ENCODE data around the gene NRP2.

NRP2 gene

GRCh38 chr2:205681401-205682238 lies 681 bp upstream of the NRP2 start:
- no peak overlapping the region for H3K4me2 ChIP-seq (ENCODE audit: insufficient read depth, low read length)
- H2AFZ ChIP-seq (ENCODE audit: low read depth, low read length) = no peak overlapping the region

DNA sequence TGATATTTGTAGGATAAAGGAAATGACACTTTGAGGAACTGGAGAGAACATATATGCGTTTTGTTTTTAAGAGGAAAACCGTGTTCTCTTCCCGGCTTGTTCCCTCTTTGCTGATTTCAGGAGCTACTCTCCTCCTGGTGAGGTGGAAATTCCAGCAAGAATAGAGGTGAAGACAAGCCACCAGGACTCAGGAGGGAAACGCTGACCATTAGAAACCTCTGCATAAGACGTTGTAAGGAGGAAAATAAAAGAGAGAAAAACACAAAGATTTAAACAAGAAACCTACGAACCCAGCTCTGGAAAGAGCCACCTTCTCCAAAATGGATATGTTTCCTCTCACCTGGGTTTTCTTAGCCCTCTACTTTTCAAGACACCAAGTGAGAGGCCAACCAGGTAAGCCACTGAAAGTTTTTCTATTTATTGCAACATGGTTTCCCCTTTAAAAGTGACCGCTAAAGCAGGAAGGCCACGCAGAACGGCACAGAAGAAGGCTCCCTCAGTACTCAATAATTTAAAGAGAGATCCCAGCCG lies 735 bp downstream of the NRP2 start:
- ATAC-seq (ENCODE audit: insufficient read depth, low read depth) (no peak), DNase-seq (no peak)
- Histone ChIP-seq H3K9ac (ENCODE audit: low read depth, low read length) (no peak overlapping the region), H3K4me1 (ENCODE audit: insufficient read depth, low read length) (no peaks in the 10 kb centered on the region), H2AFZ (ENCODE audit: low read depth, low read length) (no peak overlapping the region), H4K20me1 (ENCODE audit: insufficient read depth, low read length) (no peaks in the 10 kb centered on the region), H3K4me3 (ENCODE audit: low read depth in 1 of 2, low read length in 2 of 2) (no peak overlapping the region), H3K79me2 (ENCODE audit: insufficient read depth, low read length) (no peaks in the 10 kb centered on the region), H3K4me2 (ENCODE audit: insufficient read depth, low read length) (no peak overlapping the region), H3K27me3 (ENCODE audit: insufficient read depth, low read length, poor library complexity) (no peaks in the 10 kb centered on the region), H3K36me3 (ENCODE audit: insufficient read depth, low read length) (no peaks in the 10 kb centered on the region), H3K27ac (ENCODE audit: low read length) (no peak overlapping the region), H3K9me3 (ENCODE audit: insufficient read depth, low read length, severe bottlenecking) (no peaks in the 10 kb centered on the region)
- TF ChIP-seq EZH2 (IDR thresholded peaks at IDR 0.05; ENCODE audit: borderline replicate concordance, low read depth, low read length, severe bottlenecking) = no peak
- TF ChIP-seq, protein P1, sequence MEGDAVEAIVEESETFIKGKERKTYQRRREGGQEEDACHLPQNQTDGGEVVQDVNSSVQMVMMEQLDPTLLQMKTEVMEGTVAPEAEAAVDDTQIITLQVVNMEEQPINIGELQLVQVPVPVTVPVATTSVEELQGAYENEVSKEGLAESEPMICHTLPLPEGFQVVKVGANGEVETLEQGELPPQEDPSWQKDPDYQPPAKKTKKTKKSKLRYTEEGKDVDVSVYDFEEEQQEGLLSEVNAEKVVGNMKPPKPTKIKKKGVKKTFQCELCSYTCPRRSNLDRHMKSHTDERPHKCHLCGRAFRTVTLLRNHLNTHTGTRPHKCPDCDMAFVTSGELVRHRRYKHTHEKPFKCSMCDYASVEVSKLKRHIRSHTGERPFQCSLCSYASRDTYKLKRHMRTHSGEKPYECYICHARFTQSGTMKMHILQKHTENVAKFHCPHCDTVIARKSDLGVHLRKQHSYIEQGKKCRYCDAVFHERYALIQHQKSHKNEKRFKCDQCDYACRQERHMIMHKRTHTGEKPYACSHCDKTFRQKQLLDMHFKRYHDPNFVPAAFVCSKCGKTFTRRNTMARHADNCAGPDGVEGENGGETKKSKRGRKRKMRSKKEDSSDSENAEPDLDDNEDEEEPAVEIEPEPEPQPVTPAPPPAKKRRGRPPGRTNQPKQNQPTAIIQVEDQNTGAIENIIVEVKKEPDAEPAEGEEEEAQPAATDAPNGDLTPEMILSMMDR (IDR thresholded peaks at IDR 0.05; ENCODE audit: borderline replicate concordance, extremely low read depth, low read length, poor library complexity, severe bottlenecking) = no peak

More at GRCh38 chr2:205681401-205682238, 681 bp upstream of the NRP2 start:
- ATAC-seq (ENCODE audit: insufficient read depth, low read depth) (no peak), DNase-seq (no peak)
- Histone ChIP-seq H3K4me3 (ENCODE audit: low read depth in 1 of 2, low read length in 2 of 2) (no peak overlapping the region), H3K27ac (ENCODE audit: low read length) (no peak overlapping the region), H3K36me3 (ENCODE audit: insufficient read depth, low read length) (no peaks in the 10 kb centered on the region), H3K9me3 (ENCODE audit: insufficient read depth, low read length, severe bottlenecking) (no peaks in the 10 kb centered on the region), H3K79me2 (ENCODE audit: insufficient read depth, low read length) (no peaks in the 10 kb centered on the region), H3K4me1 (ENCODE audit: insufficient read depth, low read length) (no peaks in the 10 kb centered on the region), H3K9ac (ENCODE audit: low read depth, low read length) (no peak overlapping the region), H4K20me1 (ENCODE audit: insufficient read depth, low read length) (no peaks in the 10 kb centered on the region), H3K27me3 (ENCODE audit: insufficient read depth, low read length, poor library complexity) (no peaks in the 10 kb centered on the region)
- no peak for TF ChIP-seq EZH2 (IDR thresholded peaks at IDR 0.05; ENCODE audit: borderline replicate concordance, low read depth, low read length, severe bottlenecking)

GRCh38 chr2:205683502-205684367 lies 1.4 kb downstream of the NRP2 start:
- no peaks in the 10 kb centered on the region for H3K79me2 ChIP-seq (ENCODE audit: insufficient read depth, low read length)
- no peaks in the 10 kb centered on the region for H3K36me3 ChIP-seq (ENCODE audit: insufficient read depth, low read length)
- DNase-seq (no peak), ATAC-seq (ENCODE audit: insufficient read depth, low read depth) (no peak)
- H3K4me1 ChIP-seq (ENCODE audit: insufficient read depth, low read length) = no peaks in the 10 kb centered on the region
- no peak overlapping the region for H2AFZ ChIP-seq (ENCODE audit: low read depth, low read length)
- no peaks in the 10 kb centered on the region for H3K27me3 ChIP-seq (ENCODE audit: insufficient read depth, low read length, poor library complexity)
- H3K9ac ChIP-seq (ENCODE audit: low read depth, low read length) = no peak overlapping the region
- no peak overlapping the region for H3K4me3 ChIP-seq (ENCODE audit: low read depth in 1 of 2, low read length in 2 of 2)
- H3K9me3 ChIP-seq (ENCODE audit: insufficient read depth, low read length, severe bottlenecking) = no peaks in the 10 kb centered on the region
- H3K4me2 ChIP-seq (ENCODE audit: insufficient read depth, low read length) = no peak overlapping the region
- no peaks in the 10 kb centered on the region for H4K20me1 ChIP-seq (ENCODE audit: insufficient read depth, low read length)
- no peak overlapping the region for H3K27ac ChIP-seq (ENCODE audit: low read length)
- TF ChIP-seq EZH2 (IDR thresholded peaks at IDR 0.05; ENCODE audit: borderline replicate concordance, low read depth, low read length, severe bottlenecking) = no peak
- TF ChIP-seq, protein P1 (IDR thresholded peaks at IDR 0.05; ENCODE audit: borderline replicate concordance, extremely low read depth, low read length, poor library complexity, severe bottlenecking) = no peak
